ENCODE data around the gene RNF2. TPM values are rescaled to one million over a fixed set of nuclear protein-coding genes. Genes with fewer than 3 reads are reported as not detected.
A peak's percentile ranks its signal among the peaks of the same experiment; 100 is the strongest.

RNF2 gene
- total and polyA plus RNA-seq, 7 experiments from 2014 or later, result 14.9 to 35.5 (median 20.8) TPM

DNA sequence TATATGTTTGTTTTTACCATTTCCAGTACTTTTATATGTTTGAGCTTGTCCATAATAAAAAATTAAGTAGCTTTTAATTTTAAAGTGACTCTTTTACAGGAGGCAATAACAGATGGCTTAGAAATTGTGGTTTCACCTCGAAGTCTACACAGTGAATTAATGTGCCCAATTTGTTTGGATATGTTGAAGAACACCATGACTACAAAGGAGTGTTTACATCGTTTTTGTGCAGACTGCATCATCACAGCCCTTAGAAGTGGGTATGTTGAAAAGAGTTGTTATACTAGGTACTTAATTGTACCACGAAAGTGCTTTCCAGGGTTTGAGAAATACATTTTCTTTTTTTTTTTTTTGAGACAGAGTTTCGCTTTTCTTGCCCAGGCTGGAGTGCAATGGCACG lies 46.1 kb downstream of the RNF2 start:
- H3K9me3 ChIP-seq (ENCODE audit: control insufficient read depth in 2 of 3, low read length in 3 of 3), result no peaks in the 10 kb centered on the region
- Mint-ChIP-seq H3K4me1 (peaks cover under 1 to 18% (median under 1%) of the 10 kb centered on the region in 7 donors), H3K27me3 (no peaks in the 10 kb centered on the region), H3K27ac (no peak overlapping the region), H3K4me3 (no peak overlapping the region), H3K9me3 (no peaks in the 10 kb centered on the region), H3K36me3 (peaks cover 24 to 72% (median 37%) of the 10 kb centered on the region in 5 donors)
- no peak for ATAC-seq
- H3K27ac ChIP-seq (ENCODE audit: low read depth, low read length), result no peak overlapping the region
- DNase-seq, result no peak
- no peaks in the 10 kb centered on the region for H3K4me1 ChIP-seq (ENCODE audit: control insufficient read depth in 2 of 2, insufficient read depth in 2 of 2, low read length in 2 of 2)
- H3K27me3 ChIP-seq (ENCODE audit: control insufficient read depth in 2 of 2, insufficient read depth in 2 of 2, low read length in 2 of 2), result no peaks in the 10 kb centered on the region
- H3K4me3 ChIP-seq (ENCODE audit: low read length), result no peak overlapping the region
- ChIA-PET CTCF (interaction anchor here (0.6 kb wide), 1 partner anchor 11 kb away, joined by 3 read pairs; no protein-coding TSS in a partner anchor), POLR2A (no interaction called here)
- intact Hi-C loops (cut with micrococcal nuclease), result no loop called here
- peaks cover 0 to 33% (median 4%) of the 10 kb centered on the region in 3 experiments for H3K36me3 ChIP-seq (ENCODE audit: control insufficient read depth in 2 of 3, insufficient read depth in 3 of 3, low read length in 3 of 3)

DNA sequence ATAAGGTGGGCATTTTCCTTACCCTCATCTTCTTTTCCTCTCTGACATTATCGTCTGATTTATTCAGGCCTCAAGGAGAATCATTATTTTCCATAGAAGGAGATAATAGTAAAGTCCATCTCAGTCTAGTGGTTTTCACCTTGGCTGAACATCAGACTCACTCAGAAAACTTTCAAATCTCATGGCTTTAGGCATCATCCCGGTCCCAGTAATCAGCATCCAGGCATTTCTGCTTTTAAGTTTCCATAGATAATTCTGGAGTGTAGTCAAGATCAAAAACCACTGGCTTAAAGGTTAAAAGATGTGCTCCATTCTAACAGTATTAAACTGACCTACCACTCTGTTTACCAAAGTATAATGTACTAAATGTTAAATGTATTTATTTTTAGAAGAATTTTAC lies 49.4 kb downstream of the RNF2 start:
- Mint-ChIP-seq H3K36me3 (peaks cover 22 to 74% (median 33%) of the 10 kb centered on the region in 5 donors), H3K27ac (no peak overlapping the region), H3K4me3 (no peak overlapping the region), H3K27me3 (no peaks in the 10 kb centered on the region), H3K4me1 (peaks cover 0 to 6% (median 0%) of the 10 kb centered on the region in 7 donors), H3K9me3 (no peaks in the 10 kb centered on the region)
- H3K4me3 ChIP-seq (ENCODE audit: low read length), result no peak overlapping the region
- CTCF ChIA-PET, result no interaction called here
- no peaks in the 10 kb centered on the region for H3K9me3 ChIP-seq (ENCODE audit: control insufficient read depth in 2 of 3, low read length in 3 of 3)
- DNase-seq, result no peak
- H3K27me3 ChIP-seq (ENCODE audit: control insufficient read depth in 2 of 2, insufficient read depth in 2 of 2, low read length in 2 of 2), result no peaks in the 10 kb centered on the region
- no peak overlapping the region for H3K27ac ChIP-seq (ENCODE audit: low read depth, low read length)
- H3K4me1 ChIP-seq (ENCODE audit: control insufficient read depth in 2 of 2, insufficient read depth in 2 of 2, low read length in 2 of 2), result no peaks in the 10 kb centered on the region
- H3K36me3 ChIP-seq (ENCODE audit: control insufficient read depth in 2 of 3, insufficient read depth in 3 of 3, low read length in 3 of 3), result peaks cover 0 to 24% (median 0%) of the 10 kb centered on the region in 3 experiments
- POLR2A ChIA-PET, result no interaction called here
- ATAC-seq, result no peak
- intact Hi-C loops (cut with micrococcal nuclease), result no loop called here

DNA sequence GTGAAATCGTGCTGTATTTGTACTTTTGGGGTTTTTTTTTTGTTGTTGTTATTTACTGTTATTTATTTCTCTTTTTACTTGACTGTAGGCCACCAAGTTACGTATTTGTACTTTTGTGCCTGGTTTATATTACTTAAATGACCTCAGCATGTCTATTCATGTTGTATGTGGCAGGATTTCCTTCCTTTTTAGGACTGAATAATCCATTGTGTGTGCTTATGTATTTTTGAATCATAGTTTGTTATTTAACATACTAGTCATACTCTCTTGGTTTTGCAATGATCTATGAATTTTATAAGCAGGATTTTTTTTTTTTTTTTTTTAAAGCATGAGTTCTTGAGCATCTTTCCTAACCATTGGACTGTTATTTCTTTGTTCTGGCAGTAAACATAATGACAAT lies 51.2 kb downstream of the RNF2 start:
- peaks cover 22 to 81% (median 49%) of the 10 kb centered on the region in 5 donors for H3K36me3 Mint-ChIP-seq
- intact Hi-C loops (cut with micrococcal nuclease), result no loop called here
- ATAC-seq, result no peak
- ChIA-PET POLR2A (no interaction called here), CTCF (no interaction called here)
- no peaks in the 10 kb centered on the region for H3K4me1 ChIP-seq (ENCODE audit: control insufficient read depth in 2 of 2, insufficient read depth in 2 of 2, low read length in 2 of 2)
- no peak overlapping the region for H3K27ac ChIP-seq (ENCODE audit: low read depth, low read length)
- no peak overlapping the region for H3K4me3 ChIP-seq (ENCODE audit: low read length)
- peaks cover 0 to 6% (median 0%) of the 10 kb centered on the region in 7 donors for H3K4me1 Mint-ChIP-seq
- peak overlapping the region in 1 of 9 donors; percentile 26 for H3K27ac Mint-ChIP-seq
- H3K9me3 Mint-ChIP-seq, result no peaks in the 10 kb centered on the region
- no peak for DNase-seq
- H3K36me3 ChIP-seq (ENCODE audit: control insufficient read depth in 2 of 3, insufficient read depth in 3 of 3, low read length in 3 of 3), result peaks cover 0 to 24% (median 3%) of the 10 kb centered on the region in 3 experiments
- H3K27me3 ChIP-seq (ENCODE audit: control insufficient read depth in 2 of 2, insufficient read depth in 2 of 2, low read length in 2 of 2), result no peaks in the 10 kb centered on the region
- no peak overlapping the region for H3K4me3 Mint-ChIP-seq
- H3K27me3 Mint-ChIP-seq, result no peaks in the 10 kb centered on the region
- no peaks in the 10 kb centered on the region for H3K9me3 ChIP-seq (ENCODE audit: control insufficient read depth in 2 of 3, low read length in 3 of 3)

DNA sequence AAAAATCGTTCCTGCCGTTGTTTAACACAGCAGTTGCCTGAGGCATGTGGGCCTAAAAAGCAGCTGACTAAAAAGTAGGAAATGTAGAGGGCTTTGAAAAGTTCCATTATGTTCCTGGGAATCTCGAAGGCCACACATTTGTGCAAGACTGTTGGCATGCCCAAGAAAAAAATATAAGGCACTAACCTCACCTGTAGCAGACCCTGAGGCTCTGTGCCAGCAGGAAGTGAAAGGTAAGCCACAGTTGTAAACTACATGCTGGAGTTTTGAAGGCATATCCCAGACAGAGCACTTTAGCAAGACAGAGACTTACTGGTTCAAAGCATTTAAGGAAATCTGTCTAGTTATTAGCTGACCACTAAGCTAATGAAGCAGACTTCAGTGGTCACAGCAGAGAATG lies 58.7 kb downstream of the RNF2 start:
- intact Hi-C loops (cut with micrococcal nuclease), result no loop called here
- Mint-ChIP-seq H3K27me3 (no peaks in the 10 kb centered on the region), H3K27ac (no peak overlapping the region), H3K4me3 (no peak overlapping the region), H3K36me3 (peaks cover 9 to 55% (median 47%) of the 10 kb centered on the region in 5 donors), H3K4me1 (no peaks in the 10 kb centered on the region), H3K9me3 (peaks cover under 1 to 50% (median 15%) of the 10 kb centered on the region in 11 donors)
- POLR2A ChIA-PET, result interaction anchor here (0.6 kb wide), 1 partner anchor 31 kb away, joined by 3 read pairs; no protein-coding TSS in a partner anchor
- H3K27ac ChIP-seq (ENCODE audit: low read depth, low read length), result no peak overlapping the region
- peaks cover 0 to 20% (median 4%) of the 10 kb centered on the region in 3 experiments for H3K9me3 ChIP-seq (ENCODE audit: control insufficient read depth in 2 of 3, low read length in 3 of 3)
- ATAC-seq (no peak), DNase-seq (no peak)
- no peak overlapping the region for H3K4me3 ChIP-seq (ENCODE audit: low read length)
- H3K27me3 ChIP-seq (ENCODE audit: control insufficient read depth in 2 of 2, insufficient read depth in 2 of 2, low read length in 2 of 2), result no peaks in the 10 kb centered on the region
- H3K4me1 ChIP-seq (ENCODE audit: control insufficient read depth in 2 of 2, insufficient read depth in 2 of 2, low read length in 2 of 2), result no peaks in the 10 kb centered on the region
- CTCF ChIA-PET, result no interaction called here
- peaks cover 0 to 3% (median 3%) of the 10 kb centered on the region in 3 experiments for H3K36me3 ChIP-seq (ENCODE audit: control insufficient read depth in 2 of 3, insufficient read depth in 3 of 3, low read length in 3 of 3)

DNA sequence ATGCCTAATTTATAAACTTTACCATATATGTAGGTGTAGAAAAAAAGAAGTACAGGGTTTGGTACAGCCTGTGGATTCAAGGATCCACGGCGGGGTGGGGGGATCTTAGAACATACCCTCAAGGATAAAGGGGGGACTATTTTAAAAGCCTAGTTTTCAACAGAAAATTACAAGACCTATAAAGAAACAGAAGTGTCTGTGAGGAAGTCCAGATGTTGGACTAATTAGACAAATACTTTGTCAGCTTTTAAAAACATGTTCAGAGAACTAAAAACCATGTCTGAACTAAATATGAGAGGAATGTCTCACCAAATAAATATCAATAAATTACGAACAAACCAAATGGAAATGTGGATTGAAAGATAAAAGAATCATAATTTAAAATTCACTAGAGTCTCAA lies 59.8 kb downstream of the RNF2 start:
- POLR2A ChIA-PET, result no interaction called here
- H3K4me3 Mint-ChIP-seq, result no peak overlapping the region
- CTCF ChIA-PET, result interaction anchor here (0.8 kb wide), 1 partner anchor 1473 kb away, joined by 3 read pairs; no protein-coding TSS in a partner anchor
- no peak overlapping the region for H3K27ac ChIP-seq (ENCODE audit: low read depth, low read length)
- no peak overlapping the region for H3K27ac Mint-ChIP-seq
- H3K36me3 Mint-ChIP-seq, result peaks cover 6 to 50% (median 39%) of the 10 kb centered on the region in 5 donors
- no peaks in the 10 kb centered on the region for H3K4me1 Mint-ChIP-seq
- intact Hi-C loops (cut with micrococcal nuclease), result no loop called here
- peaks cover 0 to 27% (median 4%) of the 10 kb centered on the region in 3 experiments for H3K9me3 ChIP-seq (ENCODE audit: control insufficient read depth in 2 of 3, low read length in 3 of 3)
- H3K4me1 ChIP-seq (ENCODE audit: control insufficient read depth in 2 of 2, insufficient read depth in 2 of 2, low read length in 2 of 2), result no peaks in the 10 kb centered on the region
- no peaks in the 10 kb centered on the region for H3K27me3 Mint-ChIP-seq
- DNase-seq (no peak), ATAC-seq (no peak)
- H3K4me3 ChIP-seq (ENCODE audit: low read length), result no peak overlapping the region
- peaks cover 0 to 3% (median 3%) of the 10 kb centered on the region in 3 experiments for H3K36me3 ChIP-seq (ENCODE audit: control insufficient read depth in 2 of 3, insufficient read depth in 3 of 3, low read length in 3 of 3)
- no peaks in the 10 kb centered on the region for H3K27me3 ChIP-seq (ENCODE audit: control insufficient read depth in 2 of 2, insufficient read depth in 2 of 2, low read length in 2 of 2)
- H3K9me3 Mint-ChIP-seq, result peaks cover 7 to 61% (median 24%) of the 10 kb centered on the region in 11 donors

DNA sequence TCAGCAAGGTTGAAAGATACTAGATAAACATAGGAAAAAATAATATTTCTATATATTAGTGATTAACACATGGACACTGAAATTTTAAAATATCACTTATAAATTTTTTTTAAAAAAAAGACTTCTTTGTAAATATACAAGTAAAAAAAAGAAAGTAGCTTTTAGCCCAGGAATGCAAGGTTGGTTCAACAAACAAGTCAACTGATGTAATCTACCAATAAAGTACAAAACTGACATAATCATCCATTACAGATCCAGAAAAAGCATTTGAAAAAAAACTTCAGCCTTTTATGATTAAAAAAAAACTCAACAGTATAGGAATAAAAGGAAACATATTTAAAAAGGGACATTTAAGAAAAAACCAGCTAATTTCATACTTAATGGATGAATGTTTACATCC lies 63.0 kb downstream of the RNF2 start:
- Mint-ChIP-seq H3K9me3 (peaks cover 9 to 71% (median 27%) of the 10 kb centered on the region in 11 donors), H3K4me1 (no peaks in the 10 kb centered on the region), H3K27me3 (no peaks in the 10 kb centered on the region), H3K36me3 (peaks cover 4 to 22% (median 15%) of the 10 kb centered on the region in 5 donors), H3K4me3 (no peak overlapping the region), H3K27ac (no peak overlapping the region)
- Histone ChIP-seq H3K4me3 (ENCODE audit: low read length) (no peak overlapping the region), H3K27ac (ENCODE audit: low read depth, low read length) (no peak overlapping the region), H3K4me1 (ENCODE audit: control insufficient read depth in 2 of 2, insufficient read depth in 2 of 2, low read length in 2 of 2) (no peaks in the 10 kb centered on the region), H3K27me3 (ENCODE audit: control insufficient read depth in 2 of 2, insufficient read depth in 2 of 2, low read length in 2 of 2) (no peaks in the 10 kb centered on the region), H3K36me3 (ENCODE audit: control insufficient read depth in 2 of 3, insufficient read depth in 3 of 3, low read length in 3 of 3) (no peaks in the 10 kb centered on the region), H3K9me3 (ENCODE audit: control insufficient read depth in 2 of 3, low read length in 3 of 3) (peaks cover 0 to 27% (median 4%) of the 10 kb centered on the region in 3 experiments)
- ATAC-seq (no peak), DNase-seq (no peak)
- intact Hi-C loops (cut with micrococcal nuclease), result no loop called here
- ChIA-PET CTCF (no interaction called here), POLR2A (no interaction called here)

DNA sequence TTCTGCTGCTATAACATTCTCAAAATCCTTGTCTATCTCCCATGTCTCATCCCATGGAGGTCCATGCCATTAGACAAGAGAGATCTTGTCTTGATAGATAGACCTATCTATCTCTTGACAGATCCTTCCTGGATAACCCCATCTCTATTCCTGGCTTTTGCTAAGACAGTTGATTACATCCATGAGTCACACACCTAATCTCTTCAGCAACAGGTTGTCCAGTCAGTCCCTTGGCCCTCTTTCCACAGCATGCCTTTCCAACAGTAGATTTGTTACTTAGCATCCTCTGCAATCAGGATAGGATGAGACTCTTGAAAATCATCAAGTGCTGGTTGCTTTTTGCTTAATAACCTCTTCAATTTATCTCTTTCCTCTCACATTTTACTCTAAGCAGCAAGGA lies 64.8 kb downstream of the RNF2 start:
- Mint-ChIP-seq H3K36me3 (peaks cover 0 to 12% (median 6%) of the 10 kb centered on the region in 5 donors), H3K27ac (no peak overlapping the region), H3K4me1 (no peaks in the 10 kb centered on the region), H3K4me3 (no peak overlapping the region), H3K27me3 (no peaks in the 10 kb centered on the region), H3K9me3 (peaks cover 9 to 60% (median 27%) of the 10 kb centered on the region in 11 donors)
- H3K36me3 ChIP-seq (ENCODE audit: control insufficient read depth in 2 of 3, insufficient read depth in 3 of 3, low read length in 3 of 3), result no peaks in the 10 kb centered on the region
- H3K27me3 ChIP-seq (ENCODE audit: control insufficient read depth in 2 of 2, insufficient read depth in 2 of 2, low read length in 2 of 2), result no peaks in the 10 kb centered on the region
- no peak overlapping the region for H3K27ac ChIP-seq (ENCODE audit: low read depth, low read length)
- H3K9me3 ChIP-seq (ENCODE audit: control insufficient read depth in 2 of 3, low read length in 3 of 3), result peaks cover 0 to 27% (median 4%) of the 10 kb centered on the region in 3 experiments
- H3K4me1 ChIP-seq (ENCODE audit: control insufficient read depth in 2 of 2, insufficient read depth in 2 of 2, low read length in 2 of 2), result no peaks in the 10 kb centered on the region
- intact Hi-C loops (cut with micrococcal nuclease), result no loop called here
- ChIA-PET POLR2A (interaction anchor here (0.6 kb wide), 1 partner anchor 358 kb away, joined by 4 read pairs; no protein-coding TSS in a partner anchor), CTCF (interaction anchor here (0.6 to 0.7 kb wide), 2 partner anchors 25 to 176 kb away, joined by 3 to 4 read pairs; no protein-coding TSS in a partner anchor)
- ATAC-seq (no peak), DNase-seq (no peak)
- H3K4me3 ChIP-seq (ENCODE audit: low read length), result no peak overlapping the region

All from naive thymus-derived CD4-positive, alpha-beta T cell (primary cell).